Kidney epithelial cell (primary cell): Measurements from ENCODE around the gene TXNRD1. TPM values are rescaled to one million over a fixed set of nuclear protein-coding genes. Genes with fewer than 3 reads are reported as not detected.
"Not testable (repeated sequence)": the region's sequence is repeated elsewhere in the genome, so short reads cannot be mapped to it uniquely, and the experiment has no call there.

Experiments used
- DNase-seq: peaks from one replicate; pipeline ENCODE4 v3.0.0-alpha.2; 2010; ENCODE audit warnings: low read depth
- H3K27me3 ChIP-seq: 2 replicates; pipeline ENCODE4 v1.6.0; 2011; ENCODE audit warnings: low read length; ENCODE audit not compliant: control insufficient read depth, insufficient read depth
- H3K36me3 ChIP-seq: 2 replicates; pipeline ENCODE4 v1.5.1; 2011; ENCODE audit warnings: low read length; ENCODE audit not compliant: control insufficient read depth, insufficient read depth
- H3K4me3 ChIP-seq: 2 replicates; pipeline ENCODE4 v1.5.1; 2011; ENCODE audit warnings: low read depth, mild to moderate bottlenecking, control low read depth, low read length
- total RNA-seq: library from RNA; depleted of rRNA; stranded (reverse); fragments of >200 nt; gene quantifications from 2 replicates; pipeline ENCODE4 v1.2.3, GENCODE V29; 2015
- TF ChIP-seq, protein P1 (sequence below): IDR thresholded peaks from 2 replicates; pipeline ENCODE4 v1.5.1; 2011; ENCODE audit warnings: mild to moderate bottlenecking, moderate library complexity, low read length, control low read depth, inconsistent platforms; ENCODE audit not compliant: insufficient read depth, poor library complexity, severe bottlenecking

The TXNRD1 gene
- total RNA-seq, 1 donor from 2014 or later: 100 TPM

DNA sequence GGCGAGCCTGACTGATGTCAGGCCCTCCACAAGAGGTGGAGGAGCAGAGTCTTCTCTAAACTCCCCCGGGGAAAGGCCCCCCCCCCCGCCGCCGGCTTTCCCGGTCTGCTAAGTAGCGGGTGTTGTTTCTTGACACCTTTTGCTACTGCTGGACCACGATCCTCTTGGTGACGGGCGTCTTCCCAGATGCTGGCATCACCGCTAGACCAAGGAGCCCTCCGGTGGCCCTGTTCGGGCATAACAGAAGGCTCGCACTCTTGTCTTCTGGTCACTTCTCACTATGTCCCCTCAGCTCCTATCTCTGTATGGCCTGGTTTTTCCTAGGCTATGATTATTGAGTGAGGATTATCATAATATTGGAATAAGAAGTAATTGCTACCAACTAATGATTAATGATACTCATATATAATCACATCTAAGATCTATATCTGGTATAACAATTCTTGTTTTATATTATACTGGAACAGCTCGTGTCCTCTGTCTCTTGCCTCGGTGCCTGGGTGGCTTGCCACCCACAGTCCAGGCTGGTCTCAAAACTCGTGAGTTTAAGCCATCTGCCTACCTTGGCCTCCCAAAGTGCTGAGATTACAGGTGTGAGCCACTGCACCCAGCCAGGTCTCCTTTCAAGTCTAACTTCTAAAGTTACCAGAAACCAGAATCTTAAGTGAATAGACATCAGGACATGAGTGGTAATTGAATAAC, 78.7 kb downstream of the TXNRD1 start:
- H3K4me3 ChIP-seq, H3K36me3 ChIP-seq, H3K27me3 ChIP-seq, DNase-seq: not testable (repeated sequence)
- TF ChIP-seq, protein P1, sequence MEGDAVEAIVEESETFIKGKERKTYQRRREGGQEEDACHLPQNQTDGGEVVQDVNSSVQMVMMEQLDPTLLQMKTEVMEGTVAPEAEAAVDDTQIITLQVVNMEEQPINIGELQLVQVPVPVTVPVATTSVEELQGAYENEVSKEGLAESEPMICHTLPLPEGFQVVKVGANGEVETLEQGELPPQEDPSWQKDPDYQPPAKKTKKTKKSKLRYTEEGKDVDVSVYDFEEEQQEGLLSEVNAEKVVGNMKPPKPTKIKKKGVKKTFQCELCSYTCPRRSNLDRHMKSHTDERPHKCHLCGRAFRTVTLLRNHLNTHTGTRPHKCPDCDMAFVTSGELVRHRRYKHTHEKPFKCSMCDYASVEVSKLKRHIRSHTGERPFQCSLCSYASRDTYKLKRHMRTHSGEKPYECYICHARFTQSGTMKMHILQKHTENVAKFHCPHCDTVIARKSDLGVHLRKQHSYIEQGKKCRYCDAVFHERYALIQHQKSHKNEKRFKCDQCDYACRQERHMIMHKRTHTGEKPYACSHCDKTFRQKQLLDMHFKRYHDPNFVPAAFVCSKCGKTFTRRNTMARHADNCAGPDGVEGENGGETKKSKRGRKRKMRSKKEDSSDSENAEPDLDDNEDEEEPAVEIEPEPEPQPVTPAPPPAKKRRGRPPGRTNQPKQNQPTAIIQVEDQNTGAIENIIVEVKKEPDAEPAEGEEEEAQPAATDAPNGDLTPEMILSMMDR: peak; percentile 32

DNA sequence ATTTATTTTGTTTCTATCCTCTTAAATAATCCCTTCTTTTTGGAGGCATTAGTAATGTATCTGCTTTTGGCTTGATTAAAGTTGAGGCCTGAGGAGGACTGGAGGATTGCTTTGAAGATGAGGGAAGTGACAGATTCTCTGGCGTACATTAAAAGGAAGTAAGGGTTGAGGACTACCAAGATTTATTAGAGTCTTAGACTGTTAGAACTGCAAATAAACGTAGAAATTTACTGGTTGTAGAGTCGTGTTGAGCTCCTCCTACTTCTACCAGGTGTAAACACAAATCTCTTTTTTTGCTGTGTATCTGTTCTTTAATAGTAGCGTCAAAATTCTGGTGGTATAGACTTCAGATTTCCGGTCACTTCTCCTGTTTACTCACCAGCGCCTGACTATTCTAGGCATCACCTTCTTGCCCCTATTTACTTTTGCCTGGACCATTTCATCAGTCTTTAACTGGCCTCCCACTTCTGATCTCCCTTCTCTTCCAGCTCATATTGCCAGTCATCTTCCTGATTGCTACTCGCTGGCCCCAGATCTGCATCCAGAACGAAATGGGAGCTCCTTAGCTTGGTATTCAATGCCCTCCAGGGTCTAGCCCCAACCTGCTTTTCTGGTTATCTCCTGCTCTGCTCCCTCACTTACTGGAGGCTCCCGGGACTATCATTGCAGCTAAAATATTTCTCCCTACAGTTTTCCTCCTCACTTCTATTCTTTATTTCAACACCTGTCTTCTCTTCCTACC, 79.5 kb downstream of the TXNRD1 start:
- Histone ChIP-seq H3K4me3 (no peak overlapping the region), H3K27me3 (no peaks in the 10 kb centered on the region), H3K36me3 (peaks cover 1% of the 10 kb centered on the region)
- TF ChIP-seq, protein P1: no peak
- no peak for DNase-seq

DNA sequence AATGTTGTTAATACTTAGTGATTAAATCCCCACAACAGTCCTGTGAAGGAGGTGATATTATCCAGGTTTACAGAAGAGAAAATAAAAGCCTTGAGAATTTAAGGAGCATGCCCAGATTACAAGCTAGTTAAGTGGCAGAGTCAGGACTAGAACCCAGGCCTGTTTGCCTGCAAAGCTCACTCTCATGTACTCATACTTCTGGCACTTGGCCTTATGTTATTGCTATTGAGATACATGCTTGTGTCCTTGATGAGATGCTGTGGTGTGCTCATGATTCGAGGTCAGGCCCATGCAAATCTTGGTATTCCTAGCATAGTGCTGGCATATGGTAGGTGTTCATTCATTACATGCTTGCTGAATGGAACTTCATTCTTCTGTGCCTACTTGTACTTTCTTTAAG, 80.4 kb downstream of the TXNRD1 start:
- Histone ChIP-seq H3K36me3 (peaks cover 1% of the 10 kb centered on the region), H3K4me3 (no peak overlapping the region), H3K27me3 (no peaks in the 10 kb centered on the region)
- TF ChIP-seq, protein P1: no peak
- DNase-seq: no peak

DNA sequence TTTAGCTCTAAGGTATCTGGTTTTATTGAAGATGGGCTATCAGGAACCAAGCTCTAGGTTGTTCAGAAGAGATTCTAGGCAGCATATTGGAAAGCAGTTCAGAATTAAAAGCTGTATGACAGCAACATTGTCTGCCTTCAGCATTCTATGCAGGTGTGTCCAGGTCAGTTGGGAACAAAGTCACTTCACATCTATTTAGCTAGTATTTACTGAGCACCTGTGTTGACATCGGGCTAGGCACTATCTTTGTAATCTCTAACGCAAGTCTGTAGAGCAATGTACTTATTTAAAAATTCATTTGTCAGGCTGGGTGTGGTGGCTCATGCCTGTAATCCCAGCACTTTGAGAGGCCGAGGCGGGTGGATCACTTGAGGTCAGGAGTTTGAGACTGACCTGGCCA, 81.1 kb downstream of the TXNRD1 start:
- H3K27me3 ChIP-seq: no peaks in the 10 kb centered on the region
- no peak overlapping the region for H3K4me3 ChIP-seq
- H3K36me3 ChIP-seq: peaks cover 1% of the 10 kb centered on the region
- TF ChIP-seq, protein P1: no peak
- no peak for DNase-seq

DNA sequence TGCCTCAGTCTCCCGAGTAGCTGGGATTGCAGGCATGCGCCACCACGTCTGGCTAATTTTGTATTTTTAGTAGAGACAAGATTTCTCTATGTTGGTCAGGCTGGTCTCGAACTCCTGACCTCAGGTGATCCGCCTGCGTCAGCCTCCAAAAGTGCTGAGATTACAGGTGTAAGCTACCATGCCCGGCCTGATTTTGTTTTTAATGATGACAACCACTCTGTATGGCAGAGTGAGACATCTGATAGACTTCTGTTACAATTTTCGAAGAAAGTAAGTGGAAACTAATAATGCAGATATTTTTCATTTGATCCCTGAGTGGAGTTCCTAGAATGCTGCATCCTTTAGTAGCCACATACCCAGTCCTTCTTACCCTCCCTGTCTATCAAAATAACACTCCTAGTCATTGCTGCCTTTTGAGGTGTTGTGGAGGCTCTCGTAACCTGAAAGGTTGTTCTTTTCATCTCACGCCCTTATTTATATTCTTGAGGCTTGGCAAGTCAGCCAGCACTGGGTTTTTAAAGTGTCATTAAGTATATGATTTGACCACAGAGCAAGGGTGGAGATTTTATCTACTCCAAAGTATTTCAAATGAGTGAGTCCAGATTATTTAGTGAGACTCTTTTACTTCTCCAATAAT, 82.0 kb downstream of the TXNRD1 start:
- Histone ChIP-seq H3K4me3 (no peak overlapping the region), H3K36me3 (peaks cover 1% of the 10 kb centered on the region), H3K27me3 (no peaks in the 10 kb centered on the region)
- TF ChIP-seq, protein P1: no peak
- DNase-seq: no peak
